HG02885 (cell line): ENCODE results near the gene ENPP5.
"Not testable (repeated sequence)": the region's sequence is repeated elsewhere in the genome, so short reads cannot be mapped to it uniquely, and the experiment has no call there.

Experiments used
- ATAC-seq: cut with Tn5 transposase; IDR thresholded peaks from one replicate; pipeline ENCODE4 v1.9.1; 2021; ENCODE audit warnings: mild to moderate bottlenecking; ENCODE audit not compliant: unreplicated experiment, poor library complexity

ENPP5 gene

GRCh38 chr6:46175976-46176375, 5.2 kb upstream of the ENPP5 start:
- peak; percentile 35 for ATAC-seq

GRCh38 chr6:46175446-46175845, 4.7 kb upstream of the ENPP5 start:
- peak; percentile 84 for ATAC-seq

- no peak for ATAC-seq
Observed at GRCh38 chr6:46174904-46175303, 4.1 kb upstream of the ENPP5 start.

- ATAC-seq: no peak
Observed at GRCh38 chr6:46172176-46172575, 1.4 kb upstream of the ENPP5 start.

- ATAC-seq: no peak
Observed at GRCh38 chr6:46160102-46160501, 10.7 kb downstream of the ENPP5 start.

GRCh38 chr6:46159229-46159628, 11.6 kb downstream of the ENPP5 start:
- ATAC-seq: no peak

- no peak for ATAC-seq
Observed at GRCh38 chr6:46156701-46157100, 14.1 kb downstream of the ENPP5 start.

- not testable (repeated sequence) for ATAC-seq
Observed at GRCh38 chr6:46149066-46149465, 21.7 kb downstream of the ENPP5 start.

- ATAC-seq: no peak
Observed at GRCh38 chr6:46144270-46144669, 26.5 kb downstream of the ENPP5 start.

- peak; percentile 78 for ATAC-seq
Observed at GRCh38 chr6:46138281-46138680, 32.5 kb downstream of the ENPP5 start.

- ATAC-seq: peak; percentile 44
Observed at GRCh38 chr6:46137387-46137786, 33.4 kb downstream of the ENPP5 start.

GRCh38 chr6:46136831-46137230, 33.9 kb downstream of the ENPP5 start:
- ATAC-seq: no peak

GRCh38 chr6:46135176-46135575, 35.6 kb downstream of the ENPP5 start:
- no peak for ATAC-seq

GRCh38 chr6:46134216-46134615, 36.6 kb downstream of the ENPP5 start:
- no peak for ATAC-seq

GRCh38 chr6:46131291-46131690, 39.5 kb downstream of the ENPP5 start:
- ATAC-seq: not testable (repeated sequence)

GRCh38 chr6:46130666-46131065, 40.1 kb downstream of the ENPP5 start:
- no peak for ATAC-seq

- peak; percentile 99 for ATAC-seq
Observed at GRCh38 chr6:46129629-46130511, 40.9 kb downstream of the ENPP5 start, which contains the start of gene ENPP4. ENPP4 (plus strand) TSS chr6:46129989; CDS start chr6:46139584, 9,595 bp downstream.

- ATAC-seq: peak; percentile 4
Observed at GRCh38 chr6:46129291-46129628, 41.5 kb downstream of the ENPP5 start.

GRCh38 chr6:46128476-46128875, 42.3 kb downstream of the ENPP5 start:
- no peak for ATAC-seq

GRCh38 chr6:46119679-46120078, 51.1 kb downstream of the ENPP5 start:
- ATAC-seq: not testable (repeated sequence)

GRCh38 chr6:46118836-46119235, 51.9 kb downstream of the ENPP5 start:
- ATAC-seq: no peak

GRCh38 chr6:46118157-46118556, 52.6 kb downstream of the ENPP5 start:
- no peak for ATAC-seq
